LoVo (cell line): ENCODE results near the gene CHST8.
"Not testable (repeated sequence)": the region's sequence is repeated elsewhere in the genome, so short reads cannot be mapped to it uniquely, and the experiment has no call there.

Source experiments
- DNase-seq: peaks from one replicate; pipeline ENCODE4 v3.0.0-alpha.2; 2016; ENCODE audit warnings: low spot score

The CHST8 gene

DNA sequence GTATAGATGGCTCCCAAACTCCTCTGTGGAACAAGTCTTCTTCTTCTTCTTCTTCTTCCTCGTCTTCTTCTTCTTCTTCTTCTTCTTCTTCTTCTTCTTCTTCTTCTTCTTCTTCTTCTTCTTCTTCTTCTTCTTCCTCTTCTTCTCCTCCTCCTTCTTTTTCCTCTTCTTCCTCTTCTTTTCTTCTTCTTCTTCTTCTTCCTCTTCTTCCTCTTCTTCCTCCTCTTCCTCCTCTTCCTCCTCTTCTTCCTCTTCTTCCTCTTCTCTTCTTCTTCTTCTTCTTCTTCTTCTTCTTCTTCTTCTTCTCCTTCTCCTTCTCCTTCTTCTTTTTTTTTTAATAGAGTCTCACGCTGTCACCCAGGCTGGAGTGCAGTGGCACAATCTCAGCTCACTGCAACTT is 3.4 kb upstream of the CHST8 start:
- DNase-seq, result not testable (repeated sequence)

DNA sequence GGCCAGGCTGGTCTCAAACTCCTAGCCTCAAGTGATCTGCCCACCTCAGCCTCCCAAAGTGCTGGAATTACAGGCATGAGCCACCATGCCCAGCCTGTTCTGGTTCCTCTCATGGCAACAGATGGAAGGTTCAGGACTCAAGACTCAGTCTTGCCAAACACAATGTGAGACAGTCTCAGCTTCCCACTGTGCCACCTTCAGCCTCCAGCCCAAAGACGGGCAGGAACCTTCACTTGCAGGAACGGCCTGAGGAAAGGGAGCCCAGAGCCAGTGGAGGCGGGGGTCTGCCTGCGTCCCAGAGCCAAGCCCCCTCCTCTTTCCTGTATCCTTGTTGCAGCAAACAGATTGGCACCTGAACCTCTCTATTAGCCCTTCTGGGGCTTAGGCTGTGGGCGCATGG is 2.9 kb upstream of the CHST8 start:
- DNase-seq, result no peak

DNA sequence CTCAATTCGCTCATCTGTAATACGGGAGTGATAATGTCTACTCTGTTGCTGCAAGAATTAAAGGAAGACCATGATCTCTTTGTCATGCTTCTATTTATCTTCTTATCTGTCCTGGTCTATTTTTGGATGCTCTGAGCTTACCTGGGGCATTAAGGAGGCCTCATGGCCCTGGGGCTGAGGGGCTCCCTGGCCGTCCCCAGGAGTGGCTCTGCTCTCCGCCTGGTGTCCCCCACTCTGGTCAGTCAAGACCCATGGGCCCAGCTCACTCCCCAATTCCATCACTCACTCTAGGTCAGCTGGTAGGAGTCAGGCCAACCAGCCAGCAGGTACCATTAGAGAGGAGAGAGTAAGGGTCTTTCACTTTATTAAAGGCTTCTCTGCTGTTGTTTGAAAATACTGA is 1.1 kb upstream of the CHST8 start:
- DNase-seq, result no peak

DNA sequence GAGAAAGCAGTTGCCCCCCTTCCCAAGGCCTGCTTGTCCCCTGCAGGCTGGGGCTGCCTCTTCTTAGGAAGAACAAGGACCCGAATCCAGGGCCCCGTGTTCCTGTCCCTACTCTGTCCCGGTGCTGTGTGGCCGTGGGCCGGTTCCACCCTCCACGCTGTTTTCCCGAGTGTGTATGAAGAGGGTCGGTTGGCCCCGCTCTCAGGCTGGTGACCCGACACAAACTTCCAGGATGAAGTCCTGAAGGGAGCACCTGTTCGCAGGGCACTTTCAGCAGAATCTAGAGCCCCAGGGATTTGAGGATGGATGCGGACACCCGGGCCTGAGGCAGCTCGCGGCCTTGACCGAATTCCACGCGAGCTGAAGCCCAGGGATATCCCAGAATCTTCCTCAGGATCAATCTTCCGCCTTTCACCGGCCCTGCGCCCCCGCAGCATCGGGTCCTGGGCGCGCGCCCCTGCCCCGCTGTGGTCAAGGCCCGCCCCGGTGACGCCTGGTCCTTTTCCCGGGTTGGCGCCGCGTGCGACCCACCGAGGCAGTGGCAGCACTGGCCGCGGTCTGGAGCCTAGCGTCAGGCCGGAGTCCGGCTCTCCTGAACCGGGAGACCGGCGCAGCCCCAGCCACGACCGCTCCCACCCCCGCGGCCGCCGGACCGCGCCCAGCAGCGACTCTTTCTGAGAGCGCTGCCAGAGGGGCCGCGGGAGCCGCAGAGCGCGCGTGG is 528 bp upstream of the CHST8 start:
- DNase-seq, result no peak

DNA sequence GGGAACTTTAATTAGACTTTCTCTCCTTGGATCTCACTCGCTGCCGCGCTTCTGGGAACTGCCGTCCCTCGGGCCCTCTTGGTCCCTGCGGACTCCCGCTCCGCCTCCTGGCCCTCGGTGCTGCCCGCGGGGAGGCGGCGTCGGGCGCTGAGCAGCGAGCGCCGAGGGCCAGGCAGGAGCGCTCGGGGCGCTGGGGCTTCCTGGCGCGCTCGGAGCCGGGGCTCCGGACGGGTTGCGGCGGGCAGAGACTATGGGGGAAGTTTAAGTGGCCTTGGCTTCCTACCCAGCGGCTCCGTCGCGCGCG is 704 bp downstream of the CHST8 start:
- DNase-seq, result no peak

DNA sequence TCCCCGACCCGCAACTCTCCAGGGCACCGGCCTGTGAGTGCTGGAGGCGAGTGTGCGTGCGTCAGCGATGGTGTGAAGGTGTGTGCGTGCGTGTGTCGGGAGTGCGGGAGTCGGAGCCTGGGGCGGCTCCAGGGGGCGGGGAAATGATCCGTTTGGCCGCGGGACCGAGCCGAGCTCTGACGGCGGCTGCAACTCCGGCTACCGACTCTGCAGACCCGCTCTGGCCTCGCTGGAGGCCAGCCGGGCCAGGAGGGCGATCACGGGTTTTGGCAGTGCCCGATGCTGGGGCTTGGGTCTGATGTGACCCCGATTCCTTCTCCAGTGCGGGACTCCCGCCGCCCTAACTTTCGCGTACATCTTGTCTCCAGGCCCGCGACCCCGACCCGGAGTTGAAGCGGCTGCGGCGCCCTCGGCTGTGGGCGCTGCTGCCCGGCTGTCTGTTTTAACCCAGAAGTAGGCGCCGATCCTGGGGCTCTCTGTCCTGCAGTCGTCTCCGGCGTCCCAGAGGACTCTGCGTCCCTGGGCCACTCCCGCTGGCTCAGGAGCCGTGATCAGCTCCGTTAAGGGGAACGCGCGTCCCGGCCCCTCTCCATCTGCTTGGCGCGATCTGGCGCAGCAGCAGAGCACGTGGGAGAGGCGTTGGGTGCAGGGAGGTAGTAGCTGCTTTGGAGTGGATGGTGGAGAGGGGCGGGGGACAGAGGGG is 1.2 kb downstream of the CHST8 start:
- DNase-seq, result no peak

DNA sequence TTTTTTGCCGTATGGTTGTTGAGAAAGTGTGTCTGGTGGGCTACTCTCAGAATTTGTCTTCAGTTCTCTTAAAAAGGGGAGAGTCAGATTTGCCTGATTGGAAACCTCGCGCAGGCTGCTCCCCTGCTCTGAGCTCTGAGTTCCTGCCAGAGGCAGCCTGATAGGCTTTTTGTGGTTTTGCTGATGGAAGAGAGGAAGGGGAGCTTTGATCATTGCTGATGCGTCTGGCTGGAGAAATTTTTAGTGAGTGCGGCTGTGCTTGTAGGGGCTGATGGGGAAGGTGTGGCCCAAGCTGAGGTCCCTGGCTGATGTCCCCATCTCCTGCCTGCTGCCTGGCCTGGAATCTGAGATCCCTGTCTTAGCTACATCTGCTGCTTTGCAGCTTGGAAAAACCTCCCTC is 2.8 kb downstream of the CHST8 start:
- no peak for DNase-seq

DNA sequence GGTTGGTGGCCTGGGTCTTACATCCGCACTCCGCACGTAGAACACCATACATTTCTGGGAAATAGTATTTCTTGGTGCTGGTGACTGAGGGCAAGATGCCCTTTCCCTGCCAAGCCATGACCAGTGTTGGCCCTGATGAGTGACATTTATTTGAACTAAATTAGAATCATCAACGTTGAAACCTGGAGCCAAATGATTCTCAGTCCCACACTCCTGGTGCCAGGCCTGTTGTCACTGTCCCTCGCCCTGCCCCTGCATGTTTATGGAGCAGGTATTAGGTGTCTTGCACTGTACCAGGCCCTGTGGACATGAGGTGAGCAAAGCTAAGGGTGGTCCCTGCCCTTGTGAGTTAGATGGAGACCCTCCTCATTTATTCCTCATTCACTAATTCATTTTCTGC is 5.8 kb downstream of the CHST8 start:
- DNase-seq, result no peak

DNA sequence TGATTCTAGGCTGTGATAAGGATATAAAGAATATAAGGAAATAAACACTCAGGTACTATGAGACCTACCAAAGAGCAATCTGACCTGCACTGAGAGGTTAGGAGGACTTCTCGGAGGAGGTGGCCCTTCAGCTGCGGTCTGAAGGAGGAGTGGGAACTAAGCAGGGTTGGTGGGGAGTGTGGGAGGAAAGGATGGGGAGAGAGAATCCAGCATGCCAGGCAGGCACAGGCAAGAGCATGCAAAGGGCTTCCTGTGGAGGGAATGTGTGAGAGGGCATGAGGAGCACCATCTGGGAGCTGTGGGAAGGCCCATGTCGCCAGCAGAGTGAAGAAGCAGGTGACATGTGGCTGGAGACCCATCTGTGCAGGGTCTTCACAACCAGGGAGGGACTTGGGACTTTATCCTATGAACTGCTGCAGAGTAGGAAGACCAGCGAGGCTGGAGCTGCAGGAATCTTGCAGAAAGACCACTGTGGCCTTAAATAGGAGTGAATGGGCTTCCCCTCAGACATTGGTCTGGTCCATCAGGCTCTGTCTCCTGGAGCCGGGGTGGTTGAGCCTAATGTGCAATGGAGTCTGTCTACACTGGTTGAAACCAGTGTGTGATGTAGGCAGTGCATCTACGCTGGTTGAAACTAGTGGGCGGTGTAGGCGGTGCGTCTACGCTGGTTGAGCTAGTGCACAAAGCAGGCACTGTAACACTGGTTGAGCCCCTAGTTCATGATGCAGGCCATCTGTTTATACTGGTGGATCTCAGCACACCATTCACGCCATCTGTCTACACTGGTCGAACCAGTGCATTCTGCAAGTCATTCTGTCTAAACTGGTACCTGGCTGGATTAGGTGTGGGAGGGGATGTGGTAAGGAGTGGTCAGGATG is 6.4 kb downstream of the CHST8 start:
- DNase-seq, result no peak

DNA sequence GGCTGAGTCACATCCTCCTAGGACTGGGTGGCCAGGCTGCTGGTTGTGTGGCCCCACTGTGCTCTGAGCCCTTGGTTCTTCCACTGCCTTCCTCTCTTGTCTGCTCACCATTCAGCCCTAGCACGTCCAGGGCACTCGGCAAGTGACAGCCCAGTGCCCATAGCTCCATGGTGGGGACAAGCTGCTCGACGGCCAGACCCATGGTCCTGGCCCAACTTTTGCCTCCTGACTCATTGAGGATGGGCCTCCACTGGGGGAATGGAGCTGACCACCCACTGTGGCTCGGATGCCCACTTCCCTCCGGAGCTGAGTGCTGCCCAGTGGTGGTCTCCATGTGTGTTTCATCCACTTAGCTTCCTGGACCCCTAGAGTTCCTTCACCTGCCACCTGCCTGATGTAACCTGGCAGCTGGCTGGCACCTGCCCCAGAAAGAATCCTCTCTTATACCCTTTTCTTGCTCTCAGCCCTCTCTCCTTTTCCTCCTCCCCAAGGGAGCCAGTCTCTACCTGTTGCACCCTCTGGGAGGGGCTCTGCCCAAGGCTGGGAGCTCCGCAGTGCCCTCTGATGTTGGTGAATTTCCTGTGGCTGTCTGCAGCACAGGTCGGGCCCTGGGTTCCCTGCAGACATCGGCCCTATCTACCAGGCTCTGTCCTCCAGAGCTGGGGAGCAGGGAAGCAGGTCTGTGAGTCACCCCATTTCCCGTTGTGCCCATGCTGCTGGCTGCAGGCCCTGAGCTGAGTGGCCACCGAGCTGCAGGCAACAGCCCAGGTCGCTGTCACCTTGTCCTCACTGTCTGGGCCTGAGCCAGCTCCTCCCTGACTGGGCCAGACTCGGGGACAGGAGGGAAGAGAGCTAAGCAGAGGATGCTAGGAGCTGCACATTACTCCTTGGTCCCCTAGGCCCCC is 7.4 kb downstream of the CHST8 start:
- DNase-seq, result no peak

DNA sequence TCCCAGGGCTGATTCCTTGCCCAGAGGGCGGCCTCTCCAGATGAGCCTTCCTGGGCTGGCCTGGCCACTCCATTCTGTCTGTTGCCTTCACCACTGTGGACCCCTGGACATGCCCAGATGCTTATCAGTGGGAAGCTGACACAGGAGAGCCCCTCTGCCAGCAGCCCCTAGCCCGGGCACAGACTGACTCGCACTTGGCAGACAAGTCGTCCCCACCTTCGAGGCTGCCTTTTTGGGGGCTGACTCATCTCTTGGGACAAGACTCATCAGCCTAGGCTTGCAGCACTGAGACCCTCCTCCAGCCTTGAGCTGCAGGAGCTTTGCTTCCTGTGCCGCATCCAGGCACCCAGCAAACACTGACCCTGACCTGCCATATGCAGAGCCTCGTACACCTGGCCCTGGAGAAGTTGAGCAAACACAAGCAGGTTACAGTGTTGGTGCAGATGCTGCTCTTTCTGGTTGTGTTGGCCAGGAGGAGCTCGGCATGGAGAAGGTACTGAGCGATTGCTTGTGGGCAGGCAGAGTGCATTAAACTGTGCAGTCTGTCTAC is 8.1 kb downstream of the CHST8 start:
- no peak for DNase-seq

DNA sequence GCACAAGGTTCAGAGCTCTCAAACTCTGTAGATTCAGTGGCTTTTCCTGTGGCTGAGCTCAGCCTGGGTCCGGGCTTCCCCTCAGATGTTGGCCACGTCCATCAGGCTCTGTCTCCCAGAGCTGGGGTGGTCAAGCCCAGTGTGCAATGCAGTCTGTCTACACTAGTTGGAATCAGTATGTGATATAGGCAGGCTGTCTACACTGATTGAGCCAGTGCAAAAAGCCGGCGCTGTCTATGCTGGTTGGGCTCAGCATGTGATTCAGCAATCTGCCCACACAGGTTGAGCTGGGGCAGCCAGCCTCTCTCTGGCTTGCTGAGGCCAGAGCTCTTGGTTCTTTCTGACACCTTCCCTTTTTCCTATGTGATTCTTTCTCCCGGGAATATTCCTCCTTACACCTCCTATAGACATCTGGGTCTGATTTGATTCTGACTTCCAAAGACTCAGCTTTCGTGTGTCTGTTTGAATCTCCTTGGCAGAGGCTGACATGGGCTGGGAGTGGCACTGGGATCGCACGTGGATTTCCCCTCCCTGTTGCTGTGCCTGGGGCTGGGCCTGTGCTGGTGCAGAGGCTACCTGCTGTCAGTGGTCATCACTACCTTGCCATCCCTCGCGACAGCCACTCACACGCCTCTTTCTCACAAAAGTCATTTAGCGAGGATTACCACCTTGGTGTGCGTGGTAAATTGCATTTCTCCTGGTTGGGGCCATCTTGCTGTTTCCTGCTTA is 9.3 kb downstream of the CHST8 start:
- no peak for DNase-seq

DNA sequence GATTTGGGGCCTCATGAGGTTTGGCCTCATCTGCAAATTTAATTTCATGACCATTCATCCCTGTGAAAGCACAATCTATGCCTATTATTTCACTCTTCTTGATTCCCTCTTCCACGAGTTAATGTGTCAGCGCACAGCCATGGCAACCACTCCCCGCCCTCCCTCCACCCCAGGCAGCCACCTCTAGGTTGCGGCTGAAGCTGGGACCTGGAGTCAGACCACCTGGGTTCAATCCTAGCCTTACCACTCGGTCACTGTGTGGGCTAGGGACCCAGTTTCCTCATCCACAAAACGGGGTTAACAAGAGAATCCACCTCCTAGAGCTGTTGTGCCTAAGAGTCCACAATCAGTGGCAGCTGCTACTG is 9.8 kb downstream of the CHST8 start:
- DNase-seq, result no peak

DNA sequence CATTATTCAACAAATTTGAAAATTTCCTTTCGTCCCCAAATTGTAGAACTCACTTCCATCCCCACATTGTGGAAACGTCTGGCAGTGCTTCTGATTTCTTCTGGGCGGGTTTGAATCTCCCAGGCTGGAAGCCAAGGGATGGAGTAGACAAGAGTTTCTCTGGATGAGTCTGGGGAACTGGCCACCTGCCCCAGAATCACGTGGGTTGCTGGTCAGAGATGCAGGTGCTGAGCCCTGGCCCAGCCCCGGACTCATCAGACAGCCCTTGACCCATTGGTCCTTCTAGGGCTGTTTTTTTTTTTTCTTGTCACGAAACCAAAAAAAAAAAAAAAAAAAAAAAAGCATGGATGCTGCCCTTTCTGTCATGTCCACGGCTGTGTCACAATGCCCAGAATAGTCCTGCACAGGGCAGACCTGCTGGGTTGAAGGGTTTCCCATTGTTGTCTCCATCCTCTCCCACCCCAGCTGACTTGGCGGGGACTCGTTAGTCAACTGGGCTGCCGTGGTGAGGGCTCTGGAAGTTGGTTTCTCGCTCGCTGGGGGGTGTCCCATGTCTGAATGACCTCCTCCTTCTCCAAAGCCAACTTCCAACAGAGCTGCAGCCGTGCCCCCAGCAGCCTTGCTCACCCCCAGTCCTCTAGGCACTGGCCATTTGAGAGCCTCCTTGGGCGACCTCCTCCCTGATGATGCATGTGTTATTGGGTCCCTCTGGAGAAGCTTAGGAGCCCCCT is 12.8 kb downstream of the CHST8 start:
- DNase-seq, result no peak

DNA sequence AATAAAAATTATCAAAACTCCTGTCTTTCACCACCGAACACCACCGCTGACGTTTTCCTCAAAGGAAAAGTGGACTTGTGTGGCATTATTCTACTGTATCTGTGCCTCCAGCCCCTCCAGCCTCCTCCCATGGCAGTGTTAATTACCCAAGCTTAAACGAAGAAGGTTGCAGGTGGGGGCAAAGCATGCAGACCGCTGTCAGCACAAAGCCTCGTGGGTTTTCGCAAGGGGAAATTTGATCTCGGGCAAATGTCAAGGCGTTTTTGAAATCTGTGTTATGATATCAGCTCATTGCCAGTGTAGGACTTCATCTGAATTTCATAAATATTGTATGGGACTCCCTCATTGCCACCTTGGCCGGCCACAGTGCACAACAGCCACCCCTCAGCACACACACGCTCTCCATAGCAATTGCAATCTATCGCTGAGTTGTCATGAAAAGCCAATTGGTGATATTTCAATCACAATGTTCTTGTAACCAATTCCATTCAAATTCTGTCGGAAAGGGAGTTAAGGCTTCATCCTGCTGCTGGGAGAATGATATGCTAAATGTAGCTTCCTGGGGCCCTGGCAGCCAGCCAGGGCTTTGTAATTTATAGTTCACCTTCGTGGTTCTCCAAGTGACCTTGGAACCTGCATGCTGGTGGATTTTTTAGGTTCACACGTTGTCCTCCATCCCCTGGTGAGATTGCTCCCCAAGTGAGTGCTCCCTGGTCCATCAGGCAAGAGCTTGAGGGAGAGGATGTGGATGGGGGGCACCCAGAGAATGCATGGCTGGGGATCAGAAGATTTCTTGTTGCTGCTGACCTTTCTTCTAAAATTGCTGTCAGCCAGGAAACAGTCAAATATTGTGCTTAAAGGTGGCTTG is 16.6 kb downstream of the CHST8 start:
- DNase-seq, result no peak

DNA sequence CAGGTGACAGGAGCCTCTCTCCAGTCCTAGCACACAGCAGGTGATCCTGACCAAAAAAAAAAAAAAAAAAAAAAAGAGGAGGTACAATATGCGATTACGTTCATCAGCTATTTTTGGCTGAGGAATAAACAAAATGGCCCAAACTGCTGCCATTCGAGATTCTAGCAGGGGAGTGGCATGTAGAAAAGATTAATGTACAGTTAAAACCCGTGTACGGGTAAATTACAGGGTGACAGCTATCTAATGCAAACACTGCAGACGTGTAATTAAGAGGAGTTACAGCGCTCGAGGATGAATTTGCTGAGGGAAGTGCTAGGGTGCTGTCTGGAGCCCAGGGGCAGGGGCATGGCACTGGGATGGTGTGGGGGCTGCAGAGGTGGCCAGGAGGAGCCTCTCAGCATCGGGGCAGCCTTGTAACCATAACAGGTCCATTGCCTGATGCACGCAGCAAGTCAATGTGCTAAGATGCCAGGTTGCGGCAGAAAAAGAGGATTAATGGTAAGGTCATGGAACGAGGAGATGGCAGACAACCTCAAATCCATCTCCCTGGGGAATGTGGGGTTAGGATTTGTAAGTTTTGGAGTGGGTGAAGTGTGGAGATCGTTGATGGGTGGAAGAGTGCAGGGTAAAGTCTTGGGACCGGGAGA is 17.4 kb downstream of the CHST8 start:
- DNase-seq, result no peak

DNA sequence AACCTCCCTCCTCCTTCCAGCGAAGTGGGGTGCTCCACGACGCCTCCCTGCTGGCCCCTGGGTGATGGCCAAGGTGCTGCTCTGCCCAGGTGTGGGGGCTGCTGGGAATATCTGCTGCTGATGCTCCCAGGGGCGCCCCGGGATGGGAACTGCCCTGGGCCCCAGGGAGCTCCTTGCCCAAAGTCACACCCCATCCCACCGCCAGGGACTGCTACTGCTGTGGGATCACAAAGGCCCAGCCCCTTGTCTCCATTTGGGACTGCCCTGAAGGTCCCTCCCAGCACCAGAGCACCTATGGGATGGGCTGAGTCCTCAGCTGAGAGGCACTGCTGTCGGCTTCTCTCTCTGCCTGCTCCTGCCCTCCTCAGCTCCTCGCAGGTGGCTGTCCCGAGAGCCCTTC is 19.0 kb downstream of the CHST8 start:
- no peak for DNase-seq

DNA sequence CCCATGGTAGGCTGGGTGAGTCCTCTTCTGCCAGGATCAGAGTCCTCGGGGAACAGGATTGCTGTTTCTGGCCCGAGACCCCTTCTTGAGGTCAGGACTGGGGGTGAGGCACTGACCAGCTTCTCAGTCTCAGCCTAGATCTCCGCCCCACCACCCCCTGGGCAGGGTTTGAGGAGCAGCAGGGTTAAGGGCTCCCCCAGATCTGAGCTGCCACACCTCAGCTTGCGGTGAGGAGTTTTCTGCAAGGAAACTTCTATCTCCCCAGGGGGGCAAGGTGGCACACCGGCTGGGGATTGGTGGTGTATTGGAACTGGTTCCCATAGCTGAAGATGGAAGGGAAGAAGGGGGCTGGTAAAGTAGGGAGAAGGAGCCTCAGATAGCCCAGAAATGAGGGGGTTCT is 19.5 kb downstream of the CHST8 start:
- no peak for DNase-seq

DNA sequence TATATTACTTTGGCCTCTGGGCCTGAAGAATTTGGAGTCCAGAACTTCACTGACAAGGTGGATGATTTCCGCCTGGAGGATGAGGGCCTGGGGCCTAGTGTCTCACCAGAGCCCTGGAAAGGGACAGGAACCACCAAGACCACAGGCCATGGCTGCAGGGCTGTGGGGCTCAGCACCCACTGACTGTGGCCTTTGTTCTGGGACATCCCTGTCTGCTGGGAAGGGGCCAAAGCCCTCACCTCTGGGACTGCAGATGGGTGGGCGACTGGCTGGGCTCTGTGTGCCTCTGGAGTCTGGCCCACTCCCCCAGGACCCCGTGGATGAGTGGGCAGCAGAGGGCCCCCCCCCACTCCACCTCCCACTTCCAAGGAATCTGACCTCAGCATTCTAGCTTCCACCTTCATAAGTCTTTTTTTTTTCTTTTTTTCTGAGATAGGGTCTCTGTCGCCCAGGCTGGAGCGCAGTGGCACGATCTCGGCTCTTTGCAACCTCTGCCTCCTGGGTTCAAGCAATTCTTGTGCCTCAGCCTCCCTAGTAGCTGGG is 20.3 kb downstream of the CHST8 start:
- no peak for DNase-seq
